Measurements from ENCODE around the gene CACNA2D4. TPM values are rescaled to one million over a fixed set of nuclear protein-coding genes. Genes with fewer than 3 reads are reported as not detected.

CACNA2D4 gene
- total and polyA plus RNA-seq, 2 donors from 2014 or later: 2.5 to 7.3 TPM

- no peak for FAIRE-seq
- TF ChIP-seq, protein P1, sequence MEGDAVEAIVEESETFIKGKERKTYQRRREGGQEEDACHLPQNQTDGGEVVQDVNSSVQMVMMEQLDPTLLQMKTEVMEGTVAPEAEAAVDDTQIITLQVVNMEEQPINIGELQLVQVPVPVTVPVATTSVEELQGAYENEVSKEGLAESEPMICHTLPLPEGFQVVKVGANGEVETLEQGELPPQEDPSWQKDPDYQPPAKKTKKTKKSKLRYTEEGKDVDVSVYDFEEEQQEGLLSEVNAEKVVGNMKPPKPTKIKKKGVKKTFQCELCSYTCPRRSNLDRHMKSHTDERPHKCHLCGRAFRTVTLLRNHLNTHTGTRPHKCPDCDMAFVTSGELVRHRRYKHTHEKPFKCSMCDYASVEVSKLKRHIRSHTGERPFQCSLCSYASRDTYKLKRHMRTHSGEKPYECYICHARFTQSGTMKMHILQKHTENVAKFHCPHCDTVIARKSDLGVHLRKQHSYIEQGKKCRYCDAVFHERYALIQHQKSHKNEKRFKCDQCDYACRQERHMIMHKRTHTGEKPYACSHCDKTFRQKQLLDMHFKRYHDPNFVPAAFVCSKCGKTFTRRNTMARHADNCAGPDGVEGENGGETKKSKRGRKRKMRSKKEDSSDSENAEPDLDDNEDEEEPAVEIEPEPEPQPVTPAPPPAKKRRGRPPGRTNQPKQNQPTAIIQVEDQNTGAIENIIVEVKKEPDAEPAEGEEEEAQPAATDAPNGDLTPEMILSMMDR (IDR thresholded peaks at IDR 0.05; ENCODE audit: borderline replicate concordance, extremely low read depth, insufficient read depth): no peak
These were observed 108.8 kb downstream of the CACNA2D4 start for GRCh38 chr12:1809591-1810190.

GRCh38 chr12:1808798-1809480 is 109.5 kb downstream of the CACNA2D4 start:
- no peaks in the 10 kb centered on the region for H3K27me3 ChIP-seq (ENCODE audit: control insufficient read depth, insufficient read depth, low read length)
- no peaks in the 10 kb centered on the region for H3K36me3 ChIP-seq (ENCODE audit: control insufficient read depth in 2 of 3, insufficient read depth in 3 of 3, low read length in 3 of 3)
- peaks cover 0 to 2% (median 0%) of the 10 kb centered on the region in 3 donors for H3K4me1 ChIP-seq (ENCODE audit: control insufficient read depth in 2 of 3, insufficient read depth in 2 of 3, low read depth in 1 of 3, low read length in 3 of 3)
- intact Hi-C loops (cut with DNase I): no loop called here
- FAIRE-seq (no peak), DNase-seq (peak in 1 of 5 donors; percentile 65)
- H3K27ac ChIP-seq (ENCODE audit: low read depth in 2 of 2, low read length in 2 of 2): no peak overlapping the region
- no peak overlapping the region for H3K4me3 ChIP-seq (ENCODE audit: low read length in 3 of 3)
- TF ChIP-seq, protein P1 (IDR thresholded peaks at IDR 0.05; ENCODE audit: borderline replicate concordance, extremely low read depth, insufficient read depth): no peak
- H3K9ac ChIP-seq (ENCODE audit: low read length in 3 of 3): no peak overlapping the region
- no peaks in the 10 kb centered on the region for H3K9me3 ChIP-seq (ENCODE audit: control insufficient read depth in 2 of 3, insufficient read depth in 1 of 3, low read length in 3 of 3)

More at GRCh38 chr12:1809591-1810190, 108.8 kb downstream of the CACNA2D4 start:
- no peaks in the 10 kb centered on the region for H3K36me3 ChIP-seq (ENCODE audit: control insufficient read depth in 2 of 3, insufficient read depth in 3 of 3, low read length in 3 of 3)
- H3K4me3 ChIP-seq (ENCODE audit: low read length in 3 of 3): no peak overlapping the region
- H3K9ac ChIP-seq (ENCODE audit: low read length in 3 of 3): no peak overlapping the region
- H3K27me3 ChIP-seq (ENCODE audit: control insufficient read depth, insufficient read depth, low read length): no peaks in the 10 kb centered on the region
- peak in 1 of 5 donors; percentile 42 for DNase-seq
- no peaks in the 10 kb centered on the region for H3K9me3 ChIP-seq (ENCODE audit: control insufficient read depth in 2 of 3, insufficient read depth in 1 of 3, low read length in 3 of 3)
- no peak overlapping the region for H3K27ac ChIP-seq (ENCODE audit: low read depth in 2 of 2, low read length in 2 of 2)
- intact Hi-C loops (cut with DNase I): no loop called here
- H3K4me1 ChIP-seq (ENCODE audit: control insufficient read depth in 2 of 3, insufficient read depth in 2 of 3, low read depth in 1 of 3, low read length in 3 of 3): peaks cover 0 to under 1% (median 0%) of the 10 kb centered on the region in 3 donors

DNA sequence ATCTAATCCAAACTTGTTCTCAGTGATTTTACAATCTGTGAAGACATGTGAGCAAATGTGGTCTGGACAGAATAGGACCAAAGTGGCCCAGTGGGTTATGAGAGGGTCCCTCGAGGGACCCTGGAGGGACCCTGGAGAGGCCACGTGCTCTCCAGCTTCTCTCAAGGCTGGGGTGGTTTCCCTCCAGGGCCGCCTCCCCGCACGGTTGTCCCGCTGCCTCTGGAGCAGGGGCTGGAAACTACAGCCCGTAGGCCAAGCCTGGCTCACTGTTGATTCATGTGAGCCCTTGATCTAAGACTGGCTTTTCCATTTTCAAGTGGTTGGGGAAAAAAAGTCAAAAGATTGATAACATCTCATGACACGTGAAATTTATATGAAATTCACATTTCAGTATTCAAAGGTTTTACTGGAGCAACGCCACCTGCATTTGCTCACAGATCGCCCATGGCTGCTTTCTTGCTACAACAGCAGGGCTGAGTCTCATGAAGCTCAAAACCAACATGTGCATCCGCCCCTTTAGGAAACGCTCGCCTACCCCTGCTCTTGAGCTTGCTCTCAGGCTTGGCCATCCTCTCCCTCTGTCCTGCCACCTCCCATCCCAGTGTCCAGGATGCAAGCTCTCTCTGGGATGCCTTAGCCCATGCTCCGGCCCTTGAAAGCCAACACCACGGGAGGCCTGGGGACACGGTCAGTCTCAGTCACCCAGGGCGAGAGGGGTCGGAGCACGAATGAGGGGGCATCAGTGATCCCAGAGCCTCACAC is 110.2 kb downstream of the CACNA2D4 start:
- Histone ChIP-seq H3K27me3 (ENCODE audit: control insufficient read depth, insufficient read depth, low read length) (no peaks in the 10 kb centered on the region), H3K9ac (ENCODE audit: low read length in 3 of 3) (no peak overlapping the region), H3K36me3 (ENCODE audit: control insufficient read depth in 2 of 3, insufficient read depth in 3 of 3, low read length in 3 of 3) (no peaks in the 10 kb centered on the region), H3K4me3 (ENCODE audit: low read length in 3 of 3) (no peak overlapping the region), H3K4me1 (ENCODE audit: control insufficient read depth in 2 of 3, insufficient read depth in 2 of 3, low read depth in 1 of 3, low read length in 3 of 3) (peaks cover 0 to 2% (median 0%) of the 10 kb centered on the region in 3 donors), H3K9me3 (ENCODE audit: control insufficient read depth in 2 of 3, insufficient read depth in 1 of 3, low read length in 3 of 3) (no peaks in the 10 kb centered on the region), H3K27ac (ENCODE audit: low read depth in 2 of 2, low read length in 2 of 2) (no peak overlapping the region)
- DNase-seq (peak in 1 of 5 donors; percentile 36), FAIRE-seq (no peak)
- intact Hi-C loops (cut with DNase I): no loop called here
- TF ChIP-seq, protein P1 (IDR thresholded peaks at IDR 0.05; ENCODE audit: borderline replicate concordance, extremely low read depth, insufficient read depth): no peak
